K562 (cell line): ENCODE measurements around the gene HGS. TPM values are rescaled to one million over a fixed set of nuclear protein-coding genes. Genes with fewer than 3 reads are reported as not detected.

ENCODE experiments used
- ARID2 ChIP-seq: fragments of 450-650 bp; IDR thresholded peaks from 2 replicates; pipeline ENCODE4 v1.6.1; 2017; ENCODE audit warnings: antibody characterized with exemption, mild to moderate bottlenecking
- CBX1 ChIP-seq: sonication (generic); IDR thresholded peaks from 2 replicates; pipeline ENCODE4 v1.6.1; 2016; ENCODE audit warnings: antibody characterized with exemption, low read depth, mild to moderate bottlenecking
- CREB3 ChIP-seq: fragments of 450-650 bp; conservative IDR thresholded peaks from 2 replicates; pipeline ENCODE4 v1.6.1; 2016; ENCODE audit warnings: missing genetic modification characterization, low read depth, mild to moderate bottlenecking, missing compliant biosample characterization, moderate library complexity
- DIDO1 ChIP-seq: fragments of 450-650 bp; IDR thresholded peaks from 2 replicates; pipeline ENCODE4 v1.6.1; 2016; ENCODE audit warnings: low read depth, missing biosample characterization, missing genetic modification characterization
- GTF2E2 ChIP-seq: fragments of 200-800 bp; sonication (Bioruptor generic); IDR thresholded peaks from 2 replicates; pipeline ENCODE4 v1.6.1; 2016; ENCODE audit warnings: missing genetic modification characterization, missing compliant biosample characterization
- KLF6 ChIP-seq: fragments of 250-450 bp; sonication (Bioruptor Pico); IDR thresholded peaks from 2 replicates; pipeline ENCODE4 v1.4.0; 2020; ENCODE audit warnings: mild to moderate bottlenecking, moderate library complexity, borderline replicate concordance
- MITF ChIP-seq: IDR thresholded peaks from 2 replicates; pipeline ENCODE4 v1.6.1; 2014; ENCODE audit warnings: antibody characterized with exemption
- NFIC ChIP-seq: fragments of 450-650 bp; IDR thresholded peaks from 2 replicates; pipeline ENCODE4 v1.6.1; 2017; ENCODE audit warnings: mild to moderate bottlenecking, inconsistent platforms
- RB1 ChIP-seq: fragments of 450-650 bp; IDR thresholded peaks from 2 replicates; pipeline ENCODE4 v1.6.1; 2017; ENCODE audit warnings: low read depth, mild to moderate bottlenecking
- RBBP5 ChIP-seq: fragments of 200-600 bp; sonication (generic); IDR thresholded peaks from 2 replicates; pipeline ENCODE4 v1.6.1; 2012; ENCODE audit warnings: borderline replicate concordance, mild to moderate bottlenecking, low read length, control low read depth, inconsistent platforms; ENCODE audit not compliant: insufficient read depth, poor library complexity, severe bottlenecking
- RBFOX2 ChIP-seq: fragments of 200-400 bp; formaldehyde crosslinking; IDR thresholded peaks from 2 replicates; pipeline ENCODE4 v1.6.1; 2017; ENCODE audit warnings: low read depth, mild to moderate bottlenecking, low read length, moderate library complexity
- SETDB1 ChIP-seq: IDR thresholded peaks from one replicate; pipeline ENCODE4 v1.6.1; 2012; ENCODE audit warnings: low read length, control low read depth, inconsistent platforms
- SIRT6 ChIP-seq: IDR thresholded peaks from one replicate; pipeline ENCODE4 v1.6.1; 2012; ENCODE audit warnings: low read depth, mild to moderate bottlenecking, control low read depth, inconsistent platforms, low read length, moderate library complexity
- SMARCC2 ChIP-seq: fragments of 450-650 bp; IDR thresholded peaks from 2 replicates; pipeline ENCODE4 v1.6.1; 2017; ENCODE audit warnings: antibody characterized with exemption, moderate library complexity, mild to moderate bottlenecking, low read depth
- TBL1XR1 ChIP-seq, 2 experiments: IDR thresholded peaks; 2 replicates each; pipeline ENCODE4 v1.6.1; 2012; ENCODE audit warnings: improper control_type of control experiment in 2 of 2, low read length in 2 of 2, mild to moderate bottlenecking in 1 of 2
- TOE1 ChIP-seq, 2 experiments: fragments of 450-650 bp in 1 of 2; sonication (generic) in 1 of 2; formaldehyde crosslinking in 1 of 2; IDR thresholded peaks; 2 replicates each; pipeline versions ENCODE4 v1.7.1 to v1.8.0; 2016 to 2022; ENCODE audit warnings: borderline replicate concordance in 2 of 2, mild to moderate bottlenecking in 2 of 2, antibody characterized with exemption in 1 of 2, inconsistent platforms in 1 of 2, low read depth in 1 of 2, missing genetic modification reagents in 1 of 2, moderate library complexity in 1 of 2
- ZHX1 ChIP-seq: fragments of 150-350 bp; conservative IDR thresholded peaks from 2 replicates; pipeline ENCODE4 v1.6.1; 2014; ENCODE audit warnings: low read length
- ZNF316 ChIP-seq: fragments of 450-650 bp; IDR thresholded peaks from 2 replicates; pipeline ENCODE4 v1.6.1; 2016
- ZNF589 ChIP-seq: fragments of 200-800 bp; sonication (Bioruptor generic); IDR thresholded peaks from 2 replicates; pipeline ENCODE4 v1.6.1; 2016; ENCODE audit warnings: low read depth, missing genetic modification characterization, missing compliant biosample characterization
- ZSCAN32 ChIP-seq: fragments of 450-650 bp; formaldehyde crosslinking; IDR thresholded peaks from 2 replicates; pipeline ENCODE4 v1.4.0; 2020; ENCODE audit warnings: mild to moderate bottlenecking, moderate library complexity
- polyA plus RNA-seq, 8 experiments: library from polyadenylated mRNA; depleted of rRNA in 4 of 8; stranded (reverse) in 5 of 8; unstranded in 3 of 8; fragments of >200 nt; fragmentation: Nextera tagmentation in 2 of 8; fragmentation: Illumina TruSeq in 1 of 8; extraction: Ambion mirVana in 2 of 8; extraction: Trizol in 1 of 8; gene quantifications; 2 replicates each; pipeline versions ENCODE4 v1.2.1 to v1.2.3, GENCODE V29; 2011 to 2014; ENCODE audit warnings: inconsistent platforms in 1 of 8, missing spikeins in 1 of 8
- total RNA-seq, 7 experiments: library from RNA; depleted of rRNA in 6 of 7; stranded (reverse); fragments of >200 nt in 6 of 7; fragmentation: Illumina TruSeq in 2 of 7; extraction: Trizol in 2 of 7; gene quantifications; 2 replicates each; pipeline versions ENCODE4 v1.2.1 to v1.2.3, GENCODE V29; 2011 to 2021; ENCODE audit warnings: low replicate concordance in 1 of 7
- TF ChIP-seq, protein P1 (sequence below): fragments of 250-450 bp; sonication (Bioruptor Pico); IDR thresholded peaks from 2 replicates; pipeline ENCODE4 v1.8.0; 2022; ENCODE audit warnings: inconsistent platforms

HGS gene
- total and polyA plus RNA-seq, 9 of the 15 experiments (the other 6 are each of a cell fraction or from before 2014, with no cell fraction given) = 3.9 to 176 (median 77.1) TPM

- TF ChIP-seq TOE1 (IDR thresholded peaks at IDR 0.05; ENCODE audit: borderline replicate concordance) (no peak), TOE1 (CRISPR knock-in tag; IDR thresholded peaks at IDR 0.05; ENCODE audit: borderline replicate concordance, low read depth) (no peak), RBBP5 (peak; percentile 95), ZNF316 (peak; percentile 68), SIRT6 (no peak), RB1 (peak; percentile 98), SETDB1 (no peak), SMARCC2 (no peak), ZNF589 (no peak; the same call in 1 of the 2 replicates), RBFOX2 (peak; percentile 94), DIDO1 (tag) (peak; percentile 55; the same call in 1 of the 2 replicates), CREB3 (tag) (no peak), ARID2 (no peak), ZSCAN32 (CRISPR knock-in tag) (0 out of 2 replicates have a peak, but pooled peaks have one; percentile 23), MITF (no peak), KLF6 (CRISPR knock-in tag) (peak; percentile 36; the same call in 1 of the 2 replicates), TBL1XR1 (IDR thresholded peaks at IDR 0.05; ENCODE audit: low read length in 2 of 2) (no peak; a peak in 1 of 4 replicates), GTF2E2 (tag) (peak; percentile 97), ZHX1 (no peak), CBX1 (peak; percentile 46; the same call in 1 of the 2 replicates), NFIC (0 out of 2 replicates have a peak, but pooled peaks have one; percentile 22)
- TF ChIP-seq, protein P1, sequence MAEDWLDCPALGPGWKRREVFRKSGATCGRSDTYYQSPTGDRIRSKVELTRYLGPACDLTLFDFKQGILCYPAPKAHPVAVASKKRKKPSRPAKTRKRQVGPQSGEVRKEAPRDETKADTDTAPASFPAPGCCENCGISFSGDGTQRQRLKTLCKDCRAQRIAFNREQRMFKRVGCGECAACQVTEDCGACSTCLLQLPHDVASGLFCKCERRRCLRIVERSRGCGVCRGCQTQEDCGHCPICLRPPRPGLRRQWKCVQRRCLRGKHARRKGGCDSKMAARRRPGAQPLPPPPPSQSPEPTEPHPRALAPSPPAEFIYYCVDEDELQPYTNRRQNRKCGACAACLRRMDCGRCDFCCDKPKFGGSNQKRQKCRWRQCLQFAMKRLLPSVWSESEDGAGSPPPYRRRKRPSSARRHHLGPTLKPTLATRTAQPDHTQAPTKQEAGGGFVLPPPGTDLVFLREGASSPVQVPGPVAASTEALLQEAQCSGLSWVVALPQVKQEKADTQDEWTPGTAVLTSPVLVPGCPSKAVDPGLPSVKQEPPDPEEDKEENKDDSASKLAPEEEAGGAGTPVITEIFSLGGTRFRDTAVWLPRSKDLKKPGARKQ = no peak
These were observed 47.1 kb upstream of the HGS start, which contains the start of the genes NPLOC4 and TSPAN10 (continued) for GRCh38 chr17:81636505-81637288.
